ENCODE data around the gene METTL2A. TPM values are rescaled to one million over a fixed set of nuclear protein-coding genes. Genes with fewer than 3 reads are reported as not detected.
"Not testable (repeated sequence)": the region's sequence is repeated elsewhere in the genome, so short reads cannot be mapped to it uniquely, and the experiment has no call there.

The METTL2A gene
- total RNA-seq, 4 donors from 2014 or later: 11.9 to 16.2 (median 12.5) TPM

- Histone ChIP-seq H3K4me3 (no peak overlapping the region), H3K36me3 (no peaks in the 10 kb centered on the region), H3K27ac (no peak overlapping the region), H3K9me3 (no peaks in the 10 kb centered on the region), H3K4me1 (no peaks in the 10 kb centered on the region), H3K27me3 (no peaks in the 10 kb centered on the region)
- DNase-seq (no peak), ATAC-seq (no peak)
- in situ Hi-C loops (cut with MboI; ENCODE audit: low sequenced_read_pairs in 4 of 4): no loop called here
- TF ChIP-seq CTCF (IDR thresholded peaks at IDR 0.05 in 4 of 5, conservative IDR thresholded peaks at IDR 0.05 in 1 of 5) (no peak), POLR2A (IDR thresholded peaks at IDR 0.05) (no peak)
- intact Hi-C loops (cut with DNase I; ENCODE audit: low total_unique reads): no loop called here
These were observed 30.8 kb upstream of the METTL2A start for GRCh38 chr17:62392908-62393307.

DNA sequence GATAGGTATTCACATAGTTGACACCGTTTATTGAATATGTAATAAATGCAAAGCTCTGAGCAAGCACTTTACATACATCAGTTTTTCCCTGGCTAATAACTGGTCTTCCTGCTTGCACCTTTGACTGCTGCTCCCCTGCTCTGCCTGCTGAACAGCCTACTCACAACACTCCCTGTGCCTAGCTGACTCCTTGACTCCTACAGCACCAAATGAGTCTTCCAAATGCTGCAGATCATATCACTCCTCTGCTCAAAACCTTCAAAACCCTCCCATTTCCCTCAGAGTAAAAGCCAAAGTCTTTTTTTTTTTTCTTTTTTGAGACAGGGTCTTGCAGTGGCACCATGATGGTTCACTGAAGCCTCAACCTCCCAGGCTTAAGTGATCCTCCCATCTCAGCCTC, 24.8 kb upstream of the METTL2A start:
- no peak overlapping the region for H3K27ac ChIP-seq
- TF ChIP-seq POLR2A (IDR thresholded peaks at IDR 0.05) (no peak), CTCF (IDR thresholded peaks at IDR 0.05 in 4 of 5, conservative IDR thresholded peaks at IDR 0.05 in 1 of 5) (no peak)
- in situ Hi-C loops (cut with MboI; ENCODE audit: low sequenced_read_pairs in 4 of 4): no loop called here
- intact Hi-C loops (cut with DNase I; ENCODE audit: low total_unique reads): no loop called here
- H3K4me3 ChIP-seq: no peak overlapping the region
- H3K27me3 ChIP-seq: peaks cover 0 to 4% (median 0%) of the 10 kb centered on the region in 3 donors
- no peaks in the 10 kb centered on the region for H3K9me3 ChIP-seq
- H3K4me1 ChIP-seq: no peaks in the 10 kb centered on the region
- DNase-seq: no peak
- ATAC-seq: no peak
- no peaks in the 10 kb centered on the region for H3K36me3 ChIP-seq

GRCh38 chr17:62405451-62405850, 18.2 kb upstream of the METTL2A start:
- TF ChIP-seq POLR2A (IDR thresholded peaks at IDR 0.05) (no peak), CTCF (IDR thresholded peaks at IDR 0.05 in 4 of 5, conservative IDR thresholded peaks at IDR 0.05 in 1 of 5) (no peak)
- ATAC-seq (no peak), DNase-seq (no peak)
- intact Hi-C loops (cut with DNase I; ENCODE audit: low total_unique reads): no loop called here
- Histone ChIP-seq H3K9me3 (no peaks in the 10 kb centered on the region), H3K27ac (no peak overlapping the region), H3K36me3 (no peaks in the 10 kb centered on the region), H3K27me3 (peaks cover 0 to 6% (median 0%) of the 10 kb centered on the region in 3 donors), H3K4me1 (no peaks in the 10 kb centered on the region), H3K4me3 (no peak overlapping the region)
- in situ Hi-C loops (cut with MboI; ENCODE audit: low sequenced_read_pairs in 4 of 4): no loop called here

DNA sequence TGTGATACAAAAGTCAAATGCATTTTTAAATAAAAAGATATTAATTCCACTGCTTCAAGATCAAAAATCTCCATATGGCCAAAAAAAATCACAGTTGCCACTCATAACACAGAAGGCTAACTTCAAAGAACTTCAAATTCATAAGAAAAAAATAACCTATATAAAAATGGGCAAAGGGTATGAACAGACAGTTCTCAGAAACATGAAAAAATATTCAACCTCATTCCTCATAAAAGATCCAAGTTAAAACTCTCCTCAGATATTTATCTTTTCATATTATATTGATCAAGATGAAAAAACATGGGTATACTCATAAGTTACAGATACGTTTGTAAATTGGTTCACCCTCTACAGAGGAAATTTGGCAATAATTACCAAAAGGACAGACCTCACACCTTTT, 10.6 kb upstream of the METTL2A start:
- H3K27ac ChIP-seq; intact Hi-C loops (cut with DNase I; ENCODE audit: low total_unique reads); H3K27me3 ChIP-seq; H3K36me3 ChIP-seq; in situ Hi-C loops (cut with MboI; ENCODE audit: low sequenced_read_pairs in 4 of 4); DNase-seq; H3K4me1 ChIP-seq; H3K4me3 ChIP-seq; ATAC-seq; H3K9me3 ChIP-seq: not testable (repeated sequence)

DNA sequence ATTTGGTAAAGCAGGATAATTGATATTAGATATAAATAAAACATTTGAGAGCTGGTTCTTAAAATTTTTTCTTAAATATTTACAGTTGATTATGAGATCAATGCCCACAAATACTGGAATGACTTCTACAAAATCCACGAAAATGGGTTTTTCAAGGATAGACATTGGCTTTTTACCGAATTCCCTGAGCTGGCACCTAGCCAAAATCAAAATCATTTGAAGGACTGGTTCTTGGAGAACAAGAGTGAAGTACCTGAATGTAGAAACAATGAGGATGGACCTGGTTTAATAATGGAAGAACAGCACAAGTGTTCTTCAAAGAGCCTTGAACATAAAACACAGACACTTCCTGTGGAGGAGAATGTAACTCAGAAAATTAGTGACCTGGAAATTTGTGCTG, 2.5 kb downstream of the METTL2A start:
- H3K36me3 ChIP-seq: peaks cover 0 to 12% of the 10 kb centered on the region in 2 donors
- H3K9me3 ChIP-seq; DNase-seq; ATAC-seq; H3K4me3 ChIP-seq; H3K27ac ChIP-seq; intact Hi-C loops (cut with DNase I; ENCODE audit: low total_unique reads); H3K27me3 ChIP-seq; in situ Hi-C loops (cut with MboI; ENCODE audit: low sequenced_read_pairs in 4 of 4): not testable (repeated sequence)
- peaks cover 8 to 13% of the 10 kb centered on the region in 2 donors for H3K4me1 ChIP-seq

DNA sequence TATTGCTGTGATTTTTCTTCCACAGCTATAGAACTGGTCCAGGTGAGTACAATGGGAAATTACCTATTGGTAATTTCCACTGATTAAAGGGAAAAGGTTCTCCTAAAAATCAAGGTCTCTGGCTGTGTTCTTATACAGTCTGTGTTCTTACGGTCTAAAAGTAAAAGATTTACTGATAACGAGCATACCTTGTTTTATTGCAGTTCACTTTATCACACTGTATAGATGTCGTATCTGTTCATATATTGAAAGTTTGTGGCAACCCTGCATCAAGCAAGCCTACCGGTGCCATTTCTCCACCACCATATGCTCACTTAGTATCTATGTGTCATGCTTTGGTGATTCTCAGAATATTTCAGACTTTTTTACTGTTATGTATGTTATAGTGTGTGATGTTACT, 11.6 kb downstream of the METTL2A start:
- H3K36me3 ChIP-seq: peaks cover 0 to 12% of the 10 kb centered on the region in 2 donors
- H3K4me1 ChIP-seq; ATAC-seq; in situ Hi-C loops (cut with MboI; ENCODE audit: low sequenced_read_pairs in 4 of 4); H3K27ac ChIP-seq; intact Hi-C loops (cut with DNase I; ENCODE audit: low total_unique reads); DNase-seq; H3K27me3 ChIP-seq; H3K4me3 ChIP-seq; H3K9me3 ChIP-seq: not testable (repeated sequence)

- H3K9me3 ChIP-seq; intact Hi-C loops (cut with DNase I; ENCODE audit: low total_unique reads); H3K4me1 ChIP-seq; H3K27me3 ChIP-seq; H3K4me3 ChIP-seq; ATAC-seq; in situ Hi-C loops (cut with MboI; ENCODE audit: low sequenced_read_pairs in 4 of 4); H3K27ac ChIP-seq; DNase-seq: not testable (repeated sequence)
- H3K36me3 ChIP-seq: peaks cover 0 to 46% of the 10 kb centered on the region in 2 donors
These were observed 17.5 kb downstream of the METTL2A start for GRCh38 chr17:62441181-62441580.

Data from gastrocnemius medialis (tissue), 4 donors.